ENCODE data around the gene PHACTR1. TPM values are rescaled to one million over a fixed set of nuclear protein-coding genes. Genes with fewer than 3 reads are reported as not detected.
A peak's percentile ranks its signal among the peaks of the same experiment; 100 is the strongest.

The PHACTR1 gene
- total and polyA plus RNA-seq, 8 donors = 1.4 to 12.4 (median 9.3) TPM

- H3K27ac ChIP-seq = no peak overlapping the region
- no peak overlapping the region for H3K4me3 ChIP-seq
- DNase-seq (no peak), ATAC-seq (peak in 1 of 4 donors; percentile 25), FAIRE-seq (no peak)
- intact Hi-C loops (cut with DNase I) = no loop called here
- no peak for TF ChIP-seq CTCF (IDR thresholded peaks at IDR 0.05)
- H3K4me1 ChIP-seq = peaks cover 9 to 16% (median 12%) of the 10 kb centered on the region in 3 donors
- H3K27me3 ChIP-seq = no peaks in the 10 kb centered on the region
- 12 to 19% methylated on average over 1 of the region's 1 CpG for WGBS, 2 donors
- H3K36me3 ChIP-seq = no peaks in the 10 kb centered on the region
- no peaks in the 10 kb centered on the region for H3K9me3 ChIP-seq
These were observed 430.8 kb downstream of the PHACTR1 start for GRCh38 chr6:13147376-13147775.

- FAIRE-seq (no peak), ATAC-seq (no peak), DNase-seq (no peak)
- Histone ChIP-seq H3K4me1 (peaks cover 9 to 16% (median 12%) of the 10 kb centered on the region in 3 donors), H3K36me3 (no peaks in the 10 kb centered on the region), H3K27ac (no peak overlapping the region), H3K27me3 (no peaks in the 10 kb centered on the region), H3K9me3 (no peaks in the 10 kb centered on the region), H3K4me3 (no peak overlapping the region)
- intact Hi-C loops (cut with DNase I) = no loop called here
- no peak for TF ChIP-seq CTCF (IDR thresholded peaks at IDR 0.05)
- 64 to 65% methylated on average over 2 of the region's 2 CpGs for WGBS, 2 donors
These were observed 431.2 kb downstream of the PHACTR1 start for GRCh38 chr6:13147782-13148181.

GRCh38 chr6:13152764-13153163 is 436.2 kb downstream of the PHACTR1 start:
- intact Hi-C loops (cut with DNase I) = no loop called here
- no peaks in the 10 kb centered on the region for H3K27me3 ChIP-seq
- H3K4me3 ChIP-seq = no peak overlapping the region
- no peak for TF ChIP-seq CTCF (IDR thresholded peaks at IDR 0.05)
- no peak for DNase-seq
- no peak for FAIRE-seq
- no peaks in the 10 kb centered on the region for H3K36me3 ChIP-seq
- 87 to 90% methylated on average over 4 of the region's 4 CpGs for WGBS, 2 donors
- ATAC-seq = no peak
- H3K27ac ChIP-seq = no peak overlapping the region
- H3K4me1 ChIP-seq = no peaks in the 10 kb centered on the region
- H3K9me3 ChIP-seq = no peaks in the 10 kb centered on the region

GRCh38 chr6:13156381-13156780 is 439.8 kb downstream of the PHACTR1 start:
- no peaks in the 10 kb centered on the region for H3K4me1 ChIP-seq
- WGBS, 2 donors = 95 to 98% methylated on average over 8 of the region's 8 CpGs
- no peaks in the 10 kb centered on the region for H3K9me3 ChIP-seq
- H3K27me3 ChIP-seq = no peaks in the 10 kb centered on the region
- no peak overlapping the region for H3K4me3 ChIP-seq
- FAIRE-seq (no peak), DNase-seq (no peak), ATAC-seq (no peak)
- TF ChIP-seq CTCF (IDR thresholded peaks at IDR 0.05) = no peak
- H3K27ac ChIP-seq = no peak overlapping the region
- no peaks in the 10 kb centered on the region for H3K36me3 ChIP-seq
- intact Hi-C loops (cut with DNase I) = no loop called here

- WGBS, 2 donors = 97% methylated on average over 4 of the region's 4 CpGs
- ATAC-seq = no peak
- no peak for FAIRE-seq
- Histone ChIP-seq H3K9me3 (no peaks in the 10 kb centered on the region), H3K27me3 (no peaks in the 10 kb centered on the region), H3K27ac (no peak overlapping the region), H3K36me3 (no peaks in the 10 kb centered on the region), H3K4me1 (no peaks in the 10 kb centered on the region), H3K4me3 (no peak overlapping the region)
- TF ChIP-seq CTCF (IDR thresholded peaks at IDR 0.05) = no peak
- intact Hi-C loops (cut with DNase I) = no loop called here
- DNase-seq = no peak
These were observed 440.7 kb downstream of the PHACTR1 start for GRCh38 chr6:13157293-13157692.

Data from pancreas (tissue), 10 donors.